ENCODE measurements around the gene DRG2. TPM values are rescaled to one million over a fixed set of nuclear protein-coding genes. Genes with fewer than 3 reads are reported as not detected.
A peak's percentile ranks its signal among the peaks of the same experiment; 100 is the strongest.

The DRG2 gene
- total and polyA plus RNA-seq, 2 donors (not counting 1 experiment from before 2014, with no cell fraction given) = 58.7 to 67.8 TPM

- Histone ChIP-seq H3K9ac (ENCODE audit: low read length) (peak within 1 kb of the TSS; percentile 91), H2AFZ (ENCODE audit: insufficient read depth, low read depth, low read length, poor library complexity, severe bottlenecking) (peak within 1 kb of the TSS; percentile 83), H3K36me3 (replicated peaks in 1 of 2; ENCODE audit: control extremely low read depth in 1 of 2, control insufficient read depth in 1 of 2, extremely low read depth in 1 of 2, insufficient read depth in 2 of 2, low read length in 1 of 2) (no peaks in the 10 kb centered on the region), H4K20me1 (ENCODE audit: control insufficient read depth, insufficient read depth, low read length, poor library complexity, severe bottlenecking) (peaks cover 36% of the 10 kb centered on the region), H3K4me3 (ENCODE audit: control extremely low read depth in 1 of 5, extremely low read depth in 1 of 5, insufficient read depth in 1 of 5, low read depth in 2 of 5, low read length in 4 of 5) (peak within 1 kb of the TSS; percentile 85 to 100 (median 96)), H3K4me2 (replicated peaks; ENCODE audit: low read depth, low read length, poor library complexity, severe bottlenecking) (peak within 1 kb of the TSS; percentile 91), H3K4me1 (ENCODE audit: control insufficient read depth in 2 of 2, insufficient read depth in 2 of 2, low read length in 2 of 2) (peaks cover 24 to 33% of the 10 kb centered on the region in 2 donors), H3K79me2 (ENCODE audit: control insufficient read depth, insufficient read depth, low read length) (peaks cover 84% of the 10 kb centered on the region), H3K27me3 (replicated peaks in 1 of 4; ENCODE audit: control extremely low read depth in 1 of 4, control insufficient read depth in 3 of 4, insufficient read depth in 4 of 4, low read length in 3 of 4) (no peaks in the 10 kb centered on the region), H3K27ac (ENCODE audit: low read length in 2 of 2) (peak within 1 kb of the TSS; percentile 43 to 90), H3K9me3 (ENCODE audit: control extremely low read depth in 1 of 3, control insufficient read depth in 2 of 3, insufficient read depth in 1 of 3, low read length in 2 of 3) (no peaks in the 10 kb centered on the region)
- no peaks in the 10 kb centered on the region for H3K9me3 Mint-ChIP-seq (ENCODE audit: insufficient read depth)
- ChIA-PET CTCF (interaction anchor here (0.6 to 1.0 kb wide), 2 partner anchors 66 to 444 kb away, joined by 3 read pairs; no protein-coding TSS in a partner anchor), POLR2A (interaction anchor here (0.9 to 1.9 kb wide), 2 partner anchors 145 to 288 kb away, joined by 3 to 8 read pairs; partner anchors contain the start of gene ALKBH5)
- peak; percentile 100 for DNase-seq
- intact Hi-C loops (cut with micrococcal nuclease) = loop anchor here (1.0 to 10.0 kb wide), 11 partner anchors 48 to 1936 kb away; partner anchors contain the start of genes AKAP10, COPS3, DRC3 and DRG2
- ATAC-seq (ENCODE audit: low read depth) = peak; percentile 86
- no peak for TF ChIP-seq EZH2 (IDR thresholded peaks at IDR 0.05; ENCODE audit: borderline replicate concordance, insufficient read depth, low read depth, low read length, poor library complexity, severe bottlenecking)
- TF ChIP-seq, protein P1, sequence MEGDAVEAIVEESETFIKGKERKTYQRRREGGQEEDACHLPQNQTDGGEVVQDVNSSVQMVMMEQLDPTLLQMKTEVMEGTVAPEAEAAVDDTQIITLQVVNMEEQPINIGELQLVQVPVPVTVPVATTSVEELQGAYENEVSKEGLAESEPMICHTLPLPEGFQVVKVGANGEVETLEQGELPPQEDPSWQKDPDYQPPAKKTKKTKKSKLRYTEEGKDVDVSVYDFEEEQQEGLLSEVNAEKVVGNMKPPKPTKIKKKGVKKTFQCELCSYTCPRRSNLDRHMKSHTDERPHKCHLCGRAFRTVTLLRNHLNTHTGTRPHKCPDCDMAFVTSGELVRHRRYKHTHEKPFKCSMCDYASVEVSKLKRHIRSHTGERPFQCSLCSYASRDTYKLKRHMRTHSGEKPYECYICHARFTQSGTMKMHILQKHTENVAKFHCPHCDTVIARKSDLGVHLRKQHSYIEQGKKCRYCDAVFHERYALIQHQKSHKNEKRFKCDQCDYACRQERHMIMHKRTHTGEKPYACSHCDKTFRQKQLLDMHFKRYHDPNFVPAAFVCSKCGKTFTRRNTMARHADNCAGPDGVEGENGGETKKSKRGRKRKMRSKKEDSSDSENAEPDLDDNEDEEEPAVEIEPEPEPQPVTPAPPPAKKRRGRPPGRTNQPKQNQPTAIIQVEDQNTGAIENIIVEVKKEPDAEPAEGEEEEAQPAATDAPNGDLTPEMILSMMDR (IDR thresholded peaks at IDR 0.05) = no peak
- H3K4me1 Mint-ChIP-seq = peaks cover 61% of the 10 kb centered on the region
- peak within 1 kb of the TSS; percentile 92 for H3K27ac Mint-ChIP-seq
- WGBS (ENCODE audit: insufficient coverage) = under 1% methylated on average over 62 of the region's 67 CpGs
- H3K4me3 Mint-ChIP-seq = peak within 1 kb of the TSS; percentile 93
- no peaks in the 10 kb centered on the region for H3K27me3 Mint-ChIP-seq
These were observed 48.8 kb upstream of the DRG2 start, which contains the start of the genes ATPAF2 and GID4 for GRCh38 chr17:18038861-18039534. Gene ATPAF2, minus strand, starts transcription at chr17:18039168. Its CDS starts 155 bp downstream, at chr17:18039013. Gene GID4, plus strand, starts transcription at chr17:18039408. Its CDS starts 57 bp downstream, at chr17:18039465.

All from B cell (primary cell).